ENCODE measurements around the gene CDKAL1.

GRCh38 chr6:21064756-21065340 is 530.6 kb downstream of the CDKAL1 start:
- TF ChIP-seq, protein P1, sequence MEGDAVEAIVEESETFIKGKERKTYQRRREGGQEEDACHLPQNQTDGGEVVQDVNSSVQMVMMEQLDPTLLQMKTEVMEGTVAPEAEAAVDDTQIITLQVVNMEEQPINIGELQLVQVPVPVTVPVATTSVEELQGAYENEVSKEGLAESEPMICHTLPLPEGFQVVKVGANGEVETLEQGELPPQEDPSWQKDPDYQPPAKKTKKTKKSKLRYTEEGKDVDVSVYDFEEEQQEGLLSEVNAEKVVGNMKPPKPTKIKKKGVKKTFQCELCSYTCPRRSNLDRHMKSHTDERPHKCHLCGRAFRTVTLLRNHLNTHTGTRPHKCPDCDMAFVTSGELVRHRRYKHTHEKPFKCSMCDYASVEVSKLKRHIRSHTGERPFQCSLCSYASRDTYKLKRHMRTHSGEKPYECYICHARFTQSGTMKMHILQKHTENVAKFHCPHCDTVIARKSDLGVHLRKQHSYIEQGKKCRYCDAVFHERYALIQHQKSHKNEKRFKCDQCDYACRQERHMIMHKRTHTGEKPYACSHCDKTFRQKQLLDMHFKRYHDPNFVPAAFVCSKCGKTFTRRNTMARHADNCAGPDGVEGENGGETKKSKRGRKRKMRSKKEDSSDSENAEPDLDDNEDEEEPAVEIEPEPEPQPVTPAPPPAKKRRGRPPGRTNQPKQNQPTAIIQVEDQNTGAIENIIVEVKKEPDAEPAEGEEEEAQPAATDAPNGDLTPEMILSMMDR (IDR thresholded peaks at IDR 0.05): no peak
- no peak for TF ChIP-seq NR2C2 (CRISPR knock-in tag; IDR thresholded peaks at IDR 0.05)
- no peak for TF ChIP-seq TP53 (CRISPR knock-in tag; IDR thresholded peaks at IDR 0.05)
- TF ChIP-seq SMAD4 (CRISPR knock-in tag; IDR thresholded peaks at IDR 0.05): no peak
- TF ChIP-seq ZBTB21 (CRISPR knock-in tag; IDR thresholded peaks at IDR 0.05; ENCODE audit: borderline replicate concordance): no peak
- no peak for TF ChIP-seq ZNF416 (CRISPR knock-in tag; IDR thresholded peaks at IDR 0.05)
- no peak for TF ChIP-seq ZNF121 (CRISPR knock-in tag; IDR thresholded peaks at IDR 0.05)
- TF ChIP-seq ZNF232 (CRISPR knock-in tag; IDR thresholded peaks at IDR 0.05): no peak
- TF ChIP-seq FOXJ3 (CRISPR knock-in tag; IDR thresholded peaks at IDR 0.05; ENCODE audit: borderline replicate concordance): no peak
- no peak for TF ChIP-seq JUN (CRISPR knock-in tag; IDR thresholded peaks at IDR 0.05)
- TF ChIP-seq CREB1 (CRISPR knock-in tag; IDR thresholded peaks at IDR 0.05): no peak
- no peak for TF ChIP-seq OVOL2 (CRISPR knock-in tag; IDR thresholded peaks at IDR 0.05; ENCODE audit: borderline replicate concordance)
- no peak for TF ChIP-seq KAT7 (CRISPR knock-in tag; IDR thresholded peaks at IDR 0.05; ENCODE audit: borderline replicate concordance)
